Epidermal melanocyte (primary cell): ENCODE results near the gene SCARF2.
"Not testable (repeated sequence)": the region's sequence is repeated elsewhere in the genome, so short reads cannot be mapped to it uniquely, and the experiment has no call there.

Source experiments
- DNase-seq: peaks from one replicate; pipeline ENCODE4 v3.0.0; 2011; ENCODE audit warnings: low spot score; ENCODE audit not compliant: insufficient read length

The SCARF2 gene

GRCh38 chr22:20437613-20438426 is at the start of gene SCARF2:
TSS of gene SCARF2 (minus strand) at chr22:20437825. CDS start at chr22:20437754, 71 bp downstream.
- DNase-seq, result peak; percentile 95

- DNase-seq, result no peak
Observed at GRCh38 chr22:20486229-20486628, 48.6 kb upstream of the SCARF2 start.

GRCh38 chr22:20484948-20485683 is 47.5 kb upstream of the SCARF2 start:
- DNase-seq, result no peak

- DNase-seq, result no peak
Observed at GRCh38 chr22:20483771-20484170, 46.1 kb upstream of the SCARF2 start.

- not testable (repeated sequence) for DNase-seq
Observed at GRCh38 chr22:20483143-20483506, 45.5 kb upstream of the SCARF2 start.

GRCh38 chr22:20479612-20480196 is 42.1 kb upstream of the SCARF2 start:
- no peak for DNase-seq

- not testable (repeated sequence) for DNase-seq
Observed at GRCh38 chr22:20478059-20478458, 40.4 kb upstream of the SCARF2 start.

- DNase-seq, result not testable (repeated sequence)
Observed at GRCh38 chr22:20475569-20475968, 37.9 kb upstream of the SCARF2 start.

- no peak for DNase-seq
Observed at GRCh38 chr22:20475115-20475436, 37.5 kb upstream of the SCARF2 start.

GRCh38 chr22:20472629-20473442 is 35.2 kb upstream of the SCARF2 start:
- DNase-seq, result no peak

GRCh38 chr22:20471126-20471833 is 33.7 kb upstream of the SCARF2 start:
- DNase-seq, result no peak

GRCh38 chr22:20470525-20470924 is 32.9 kb upstream of the SCARF2 start:
- not testable (repeated sequence) for DNase-seq

- DNase-seq, result no peak
Observed at GRCh38 chr22:20469110-20469868, 31.7 kb upstream of the SCARF2 start.

- DNase-seq, result no peak
Observed at GRCh38 chr22:20466659-20467379, 29.2 kb upstream of the SCARF2 start.

GRCh38 chr22:20465759-20466077 is 28.1 kb upstream of the SCARF2 start:
- no peak for DNase-seq

GRCh38 chr22:20464912-20465758 is 27.5 kb upstream of the SCARF2 start:
- no peak for DNase-seq

- DNase-seq, result no peak
Observed at GRCh38 chr22:20464096-20464614, 26.5 kb upstream of the SCARF2 start.

- no peak for DNase-seq
Observed at GRCh38 chr22:20463324-20464095, 25.9 kb upstream of the SCARF2 start.
